Loucy (cell line): ENCODE measurements around the gene CYYR1.

Source experiments
- H2AFZ ChIP-seq: fragments of 200-600 bp; sonication (generic); 2 replicates; pipeline ENCODE4 v1.6.0; 2016; ENCODE audit warnings: antibody characterized with exemption, mild to moderate bottlenecking, low read length, moderate library complexity
- H3F3A ChIP-seq: fragments of 200-600 bp; 2 replicates; pipeline ENCODE4 v1.6.0; 2016; ENCODE audit warnings: antibody characterized with exemption, low read depth, mild to moderate bottlenecking
- H3K27me3 ChIP-seq: fragments of 200-600 bp; sonication (generic); 2 replicates; pipeline ENCODE4 v1.6.1; 2014; ENCODE audit warnings: low read length, mild to moderate bottlenecking; ENCODE audit not compliant: insufficient read depth, poor library complexity, severe bottlenecking
- H3K36me3 ChIP-seq: fragments of 200-600 bp; sonication (generic); 2 replicates; pipeline ENCODE4 v1.6.1; 2016; ENCODE audit warnings: low read length; ENCODE audit not compliant: insufficient read depth
- H3K4me1 ChIP-seq: fragments of 200-600 bp; sonication (generic); 2 replicates; pipeline ENCODE4 v1.5.1; 2014; ENCODE audit warnings: low read length, mild to moderate bottlenecking; ENCODE audit not compliant: insufficient read depth, poor library complexity, severe bottlenecking
- H3K4me2 ChIP-seq: fragments of 200-600 bp; sonication (generic); 2 replicates; pipeline ENCODE4 v1.6.0; 2014; ENCODE audit warnings: antibody characterized with exemption, low read length, low read depth, mild to moderate bottlenecking; ENCODE audit not compliant: poor library complexity, severe bottlenecking
- H3K4me3 ChIP-seq: fragments of 200-600 bp; sonication (generic); 2 replicates; pipeline ENCODE4 v1.5.1; 2014; ENCODE audit warnings: low read length, mild to moderate bottlenecking, mixed read lengths; ENCODE audit not compliant: poor library complexity, severe bottlenecking
- H3K79me2 ChIP-seq: fragments of 200-600 bp; sonication (generic); 2 replicates; pipeline ENCODE4 v1.6.1; 2014; ENCODE audit warnings: low read length; ENCODE audit not compliant: insufficient read depth
- H3K9ac ChIP-seq: fragments of 200-600 bp; sonication (generic); 2 replicates; pipeline ENCODE4 v1.6.0; 2014; ENCODE audit warnings: mild to moderate bottlenecking, low read depth, low read length, moderate library complexity; ENCODE audit not compliant: poor library complexity, severe bottlenecking
- H3K9me2 ChIP-seq: fragments of 200-600 bp; sonication (generic); replicated peaks from 2 replicates; pipeline ENCODE4 v1.6.1; 2016; ENCODE audit warnings: low read depth, low read length, mixed read lengths
- H3K9me3 ChIP-seq: fragments of 200-600 bp; sonication (generic); 2 replicates; pipeline ENCODE4 v1.6.1; 2014; ENCODE audit warnings: mild to moderate bottlenecking, antibody characterized with exemption, low read length, low read depth; ENCODE audit not compliant: insufficient read depth
- H4K20me1 ChIP-seq: fragments of 200-600 bp; sonication (generic); 2 replicates; pipeline ENCODE4 v1.6.0; 2014; ENCODE audit warnings: antibody characterized with exemption, low read length, mild to moderate bottlenecking; ENCODE audit not compliant: insufficient read depth, poor library complexity, severe bottlenecking
- EZH2phosphoT487 ChIP-seq: fragments of 200-600 bp; IDR thresholded peaks from 2 replicates; pipeline ENCODE4 v1.6.1; 2018; ENCODE audit warnings: antibody characterized with exemption, mild to moderate bottlenecking, moderate library complexity, borderline replicate concordance
- TF ChIP-seq, protein P1 (sequence below): fragments of 200-600 bp; sonication (generic); conservative IDR thresholded peaks from 2 replicates; pipeline ENCODE4 v1.5.1; 2014; ENCODE audit warnings: mild to moderate bottlenecking, antibody characterized with exemption, low read length

The CYYR1 gene

DNA sequence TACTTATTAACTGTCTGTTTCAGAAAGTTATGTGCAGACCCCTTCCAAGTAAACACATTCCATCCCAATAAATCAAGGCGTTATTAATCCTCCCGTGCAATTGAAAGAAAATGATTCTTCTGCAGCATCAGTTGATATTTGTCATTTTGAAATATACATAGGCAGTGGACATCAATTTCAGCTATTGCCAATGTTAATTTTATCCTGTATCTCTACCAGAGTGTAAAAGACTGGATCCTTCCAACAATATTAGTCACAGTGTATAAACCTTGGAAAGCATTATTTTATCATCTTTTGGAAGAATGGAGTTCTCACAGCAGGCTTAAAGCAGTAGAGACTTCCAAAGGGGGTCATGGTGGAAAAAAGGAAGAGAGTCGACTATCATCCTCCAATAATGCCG, 150.4 kb downstream of the CYYR1 start:
- Histone ChIP-seq H3F3A (no peaks in the 10 kb centered on the region), H3K79me2 (no peaks in the 10 kb centered on the region), H3K36me3 (no peaks in the 10 kb centered on the region), H3K4me2 (no peak overlapping the region), H3K9ac (no peak overlapping the region), H4K20me1 (no peaks in the 10 kb centered on the region), H3K4me1 (no peaks in the 10 kb centered on the region), H3K9me2 (no peaks in the 10 kb centered on the region), H3K9me3 (0 out of 2 replicates have a peak, but pooled peaks cover 3% of the 10 kb centered on the region), H3K27me3 (no peaks in the 10 kb centered on the region), H2AFZ (no peak overlapping the region), H3K4me3 (no peak overlapping the region)
- no peak for TF ChIP-seq EZH2phosphoT487
- TF ChIP-seq, protein P1, sequence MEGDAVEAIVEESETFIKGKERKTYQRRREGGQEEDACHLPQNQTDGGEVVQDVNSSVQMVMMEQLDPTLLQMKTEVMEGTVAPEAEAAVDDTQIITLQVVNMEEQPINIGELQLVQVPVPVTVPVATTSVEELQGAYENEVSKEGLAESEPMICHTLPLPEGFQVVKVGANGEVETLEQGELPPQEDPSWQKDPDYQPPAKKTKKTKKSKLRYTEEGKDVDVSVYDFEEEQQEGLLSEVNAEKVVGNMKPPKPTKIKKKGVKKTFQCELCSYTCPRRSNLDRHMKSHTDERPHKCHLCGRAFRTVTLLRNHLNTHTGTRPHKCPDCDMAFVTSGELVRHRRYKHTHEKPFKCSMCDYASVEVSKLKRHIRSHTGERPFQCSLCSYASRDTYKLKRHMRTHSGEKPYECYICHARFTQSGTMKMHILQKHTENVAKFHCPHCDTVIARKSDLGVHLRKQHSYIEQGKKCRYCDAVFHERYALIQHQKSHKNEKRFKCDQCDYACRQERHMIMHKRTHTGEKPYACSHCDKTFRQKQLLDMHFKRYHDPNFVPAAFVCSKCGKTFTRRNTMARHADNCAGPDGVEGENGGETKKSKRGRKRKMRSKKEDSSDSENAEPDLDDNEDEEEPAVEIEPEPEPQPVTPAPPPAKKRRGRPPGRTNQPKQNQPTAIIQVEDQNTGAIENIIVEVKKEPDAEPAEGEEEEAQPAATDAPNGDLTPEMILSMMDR, result no peak

DNA sequence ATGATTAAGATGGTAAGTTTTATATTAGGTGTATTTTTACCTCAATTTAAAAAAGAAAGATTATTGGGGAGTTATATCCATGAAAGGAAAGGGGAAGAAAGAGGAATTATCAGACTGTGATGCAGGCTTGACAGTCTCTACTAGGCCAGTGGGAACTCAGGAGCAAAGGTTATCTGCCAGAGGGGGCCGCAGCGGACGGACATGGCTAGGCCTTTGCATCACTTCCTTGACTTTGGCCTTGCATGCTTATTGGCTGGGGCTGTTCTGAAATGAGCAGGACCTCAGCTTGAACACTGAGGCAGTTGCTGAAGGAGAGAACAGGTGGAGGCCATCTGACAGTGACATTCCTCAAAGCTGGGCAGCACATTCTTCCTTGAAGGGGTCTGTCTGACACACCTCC, 150.9 kb downstream of the CYYR1 start:
- Histone ChIP-seq H3K9me3 (0 out of 2 replicates have a peak, but pooled peaks cover 3% of the 10 kb centered on the region), H3F3A (no peaks in the 10 kb centered on the region), H3K9ac (no peak overlapping the region), H3K4me3 (no peak overlapping the region), H2AFZ (no peak overlapping the region), H3K9me2 (no peaks in the 10 kb centered on the region), H3K4me2 (no peak overlapping the region), H3K36me3 (no peaks in the 10 kb centered on the region), H3K4me1 (no peaks in the 10 kb centered on the region), H3K27me3 (no peaks in the 10 kb centered on the region), H3K79me2 (no peaks in the 10 kb centered on the region), H4K20me1 (no peaks in the 10 kb centered on the region)
- TF ChIP-seq, protein P1, result no peak
- TF ChIP-seq EZH2phosphoT487, result no peak

DNA sequence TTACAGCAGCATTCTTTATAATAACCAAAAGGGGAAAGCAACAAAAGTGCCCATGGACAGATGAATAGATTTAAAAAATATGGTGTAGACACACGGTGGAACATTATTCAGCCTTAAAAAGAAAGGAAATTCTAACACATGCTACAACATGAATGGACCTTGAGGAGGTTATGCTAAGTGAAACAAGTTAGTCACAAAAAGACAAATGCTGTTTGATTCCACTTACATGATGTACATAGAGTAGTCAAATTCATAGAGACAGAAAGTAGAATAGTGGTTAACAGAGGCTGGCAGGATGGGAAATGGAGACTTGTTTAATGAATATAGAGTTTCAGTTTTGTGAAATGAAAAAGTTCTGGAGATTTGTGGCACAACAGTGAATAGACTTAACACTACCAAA, 151.4 kb downstream of the CYYR1 start:
- H3K79me2 ChIP-seq, result no peaks in the 10 kb centered on the region
- no peaks in the 10 kb centered on the region for H3F3A ChIP-seq
- H3K36me3 ChIP-seq, result no peaks in the 10 kb centered on the region
- H3K9ac ChIP-seq, result no peak overlapping the region
- H3K9me3 ChIP-seq, result 0 out of 2 replicates have a peak, but pooled peaks cover 3% of the 10 kb centered on the region
- no peaks in the 10 kb centered on the region for H3K9me2 ChIP-seq
- no peaks in the 10 kb centered on the region for H3K4me1 ChIP-seq
- H4K20me1 ChIP-seq, result no peaks in the 10 kb centered on the region
- H3K4me2 ChIP-seq, result no peak overlapping the region
- H3K27me3 ChIP-seq, result no peaks in the 10 kb centered on the region
- H3K4me3 ChIP-seq, result no peak overlapping the region
- no peak overlapping the region for H2AFZ ChIP-seq
- no peak for TF ChIP-seq EZH2phosphoT487
- TF ChIP-seq, protein P1, result no peak
